HG02571 (cell line): ENCODE results near the gene TESK2.

ENCODE experiments used
- ATAC-seq: cut with Tn5 transposase; IDR thresholded peaks from one replicate; pipeline ENCODE4 v1.9.1; 2021; ENCODE audit warnings: mild to moderate bottlenecking, moderate library complexity; ENCODE audit not compliant: unreplicated experiment

TESK2 gene

GRCh38 chr1:45340816-45341466 lies 150.0 kb downstream of the TESK2 start:
- no peak for ATAC-seq

DNA sequence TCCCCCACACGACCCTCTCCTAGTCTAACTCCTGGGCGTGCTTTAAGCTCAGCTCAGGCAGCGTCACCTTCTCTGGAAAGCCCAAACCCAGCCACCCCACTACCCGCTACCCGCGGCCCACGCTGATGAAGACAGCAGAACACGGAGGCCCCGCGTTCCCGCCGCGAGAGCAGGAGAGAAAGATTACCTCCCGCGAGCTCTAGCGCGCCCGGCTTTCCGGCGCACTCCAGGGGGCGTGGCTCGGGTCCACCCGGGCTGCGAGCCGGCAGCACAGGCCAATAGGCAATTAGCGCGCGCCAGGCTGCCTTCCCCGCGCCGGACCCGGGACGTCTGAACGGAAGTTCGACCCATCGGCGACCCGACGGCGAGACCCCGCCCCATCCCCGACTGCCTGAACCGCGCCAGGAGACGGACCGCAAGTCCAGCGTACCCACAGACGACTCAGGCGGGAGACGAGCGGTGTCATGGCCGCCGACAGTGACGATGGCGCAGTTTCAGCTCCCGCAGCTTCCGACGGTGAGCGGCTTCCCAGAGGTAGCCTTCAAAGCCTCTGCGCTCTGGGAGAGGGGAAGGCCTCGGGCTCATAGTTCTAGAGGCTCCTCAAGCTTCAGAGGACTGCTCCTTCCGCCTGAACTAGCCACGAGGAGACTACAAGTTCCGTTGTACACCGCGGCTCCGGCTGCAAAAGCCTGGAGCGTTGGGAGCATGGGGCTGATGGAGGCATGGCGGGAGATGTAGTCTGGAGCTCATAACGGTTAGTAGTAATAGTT lies 151.0 kb downstream of the TESK2 start, which contains the start of the genes MUTYH and TOE1:
TSS of gene MUTYH (minus strand) at position 652 of the 770 bp plus-strand sequence. CDS start 5,935 bp downstream, outside the sequence.
TSS of gene TOE1 (plus strand) at position 382 of the 770 bp plus-strand sequence. CDS start at position 465, 83 bp downstream.
- peak; percentile 84 for ATAC-seq

- no peak for ATAC-seq
Measured at GRCh38 chr1:45337630-45338325, 153.2 kb downstream of the TESK2 start.

- ATAC-seq, result no peak
Measured at GRCh38 chr1:45335855-45336324, 155.1 kb downstream of the TESK2 start.

GRCh38 chr1:45334308-45335245 lies 156.4 kb downstream of the TESK2 start:
- ATAC-seq, result no peak

- ATAC-seq, result no peak
Measured at GRCh38 chr1:45332346-45332720, 158.6 kb downstream of the TESK2 start.

GRCh38 chr1:45331436-45332345 lies 159.3 kb downstream of the TESK2 start:
- no peak for ATAC-seq

GRCh38 chr1:45329445-45329844 lies 161.5 kb downstream of the TESK2 start:
- no peak for ATAC-seq

DNA sequence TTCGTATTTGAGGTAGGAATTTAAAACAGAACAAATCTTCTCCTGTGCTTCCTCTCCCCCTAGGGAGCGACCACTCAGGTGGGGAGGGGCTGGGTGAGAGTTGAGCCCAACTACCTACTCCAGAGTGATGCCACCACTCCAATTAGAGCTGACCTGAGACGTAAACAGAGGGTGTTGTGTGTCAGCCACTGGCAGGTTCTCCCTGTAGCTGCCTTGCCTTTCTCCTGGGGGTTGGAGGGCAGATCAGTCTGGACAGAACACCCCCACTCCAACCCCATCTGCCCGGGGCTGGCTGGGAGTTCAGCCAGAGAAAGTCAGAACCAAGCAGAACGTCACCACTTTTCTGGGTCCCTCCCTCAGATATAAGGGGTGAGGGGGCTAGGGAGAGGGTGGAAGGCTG lies 162.3 kb downstream of the TESK2 start:
- ATAC-seq, result no peak

- no peak for ATAC-seq
Measured at GRCh38 chr1:45327644-45328515, 163.1 kb downstream of the TESK2 start.

DNA sequence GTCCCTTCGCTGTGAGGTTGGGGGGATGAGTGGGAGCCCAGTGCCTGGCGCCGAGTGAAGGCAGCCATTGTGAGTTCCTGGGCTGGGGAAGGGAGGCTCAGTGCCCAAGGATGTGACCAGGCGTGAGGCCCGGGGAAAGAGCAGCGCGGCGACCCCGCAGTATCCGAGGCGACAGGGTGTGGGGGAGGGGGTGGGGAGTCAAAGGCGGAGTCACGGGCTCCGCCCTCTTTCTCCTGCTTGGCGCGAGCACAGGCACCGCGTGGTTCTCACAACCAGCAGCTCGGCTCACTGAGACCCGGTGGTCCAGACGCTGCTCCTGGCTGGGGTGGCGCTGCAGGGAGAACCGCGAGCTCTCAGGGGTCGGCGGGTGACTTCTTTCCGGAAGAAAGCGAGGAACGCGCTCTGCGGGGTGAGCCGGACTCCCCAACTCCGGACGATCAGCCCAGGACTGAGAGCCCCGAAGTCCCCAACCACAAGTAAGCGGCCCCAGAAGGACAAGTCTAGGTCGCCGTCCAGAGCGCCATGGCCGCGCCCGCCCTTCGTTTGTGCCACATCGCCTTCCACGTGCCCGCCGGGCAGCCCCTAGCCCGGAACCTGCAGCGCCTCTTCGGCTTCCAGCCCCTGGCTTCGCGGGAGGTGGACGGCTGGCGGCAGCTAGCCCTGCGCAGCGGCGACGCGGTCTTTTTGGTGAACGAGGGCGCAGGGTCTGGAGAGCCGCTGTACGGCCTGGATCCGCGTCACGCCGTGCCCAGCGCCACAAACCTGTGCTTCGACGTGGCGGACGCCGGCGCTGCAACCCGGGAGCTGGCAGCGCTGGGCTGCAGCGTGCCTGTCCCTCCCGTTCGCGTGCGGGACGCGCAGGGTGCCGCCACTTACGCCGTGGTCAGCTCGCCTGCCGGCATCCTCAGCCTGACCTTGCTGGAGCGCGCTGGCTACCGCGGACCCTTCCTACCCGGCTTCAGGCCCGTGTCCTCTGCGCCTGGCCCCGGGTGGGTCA lies 164.0 kb downstream of the TESK2 start, which contains the start of gene HPDL:
TSS of gene HPDL (plus strand) at position 269 of the 997 bp plus-strand sequence. CDS start at position 523, 254 bp downstream.
- peak; percentile 45 for ATAC-seq

- no peak for ATAC-seq
Measured at GRCh38 chr1:45325851-45326506, 165.0 kb downstream of the TESK2 start.

DNA sequence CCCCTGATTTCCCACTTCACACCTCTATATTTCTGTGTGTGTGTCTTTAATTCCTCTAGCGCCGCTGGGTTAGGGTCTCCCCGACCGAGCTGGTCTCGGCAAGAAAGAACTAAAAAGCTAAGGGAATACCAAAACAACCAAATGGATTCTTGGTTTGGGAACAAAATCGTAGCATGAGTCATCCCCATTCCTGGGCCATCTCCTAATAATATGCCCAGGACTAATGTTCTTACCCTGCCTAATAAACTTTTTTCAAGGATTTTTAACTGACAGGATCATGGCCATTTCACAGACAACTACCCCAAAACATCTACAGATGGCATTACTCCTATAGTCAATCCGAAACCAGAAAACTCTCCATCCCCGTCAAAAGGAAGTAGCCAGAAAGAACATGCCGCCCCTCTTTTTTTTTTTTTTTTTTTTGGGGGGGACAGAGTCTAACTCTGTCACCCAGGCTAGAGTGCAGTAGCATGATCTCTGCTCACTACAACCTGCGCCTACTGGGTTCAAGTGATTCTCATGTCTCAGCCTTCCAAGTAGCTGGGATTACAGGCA lies 168.4 kb downstream of the TESK2 start:
- no peak for ATAC-seq

DNA sequence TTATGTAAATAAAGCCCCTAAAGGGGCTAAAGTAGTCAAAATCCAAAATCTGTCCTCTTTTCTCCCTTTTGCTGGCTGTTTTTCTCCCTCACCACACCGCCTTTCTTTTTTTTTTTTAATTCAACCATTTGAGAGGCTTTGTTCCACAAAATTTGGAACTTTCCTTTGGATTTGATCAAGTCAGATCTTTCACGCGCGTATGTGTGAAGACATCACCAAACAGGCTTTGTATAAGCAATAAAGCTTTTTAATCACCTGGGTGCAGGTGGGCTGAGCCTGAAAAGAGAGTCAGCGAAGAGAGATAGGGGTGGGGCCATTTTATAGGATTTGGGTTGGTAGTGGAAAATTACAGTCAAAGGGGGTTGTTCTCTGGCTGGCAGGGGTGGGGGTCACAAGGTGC lies 169.5 kb downstream of the TESK2 start:
- ATAC-seq, result no peak

- ATAC-seq, result no peak
Measured at GRCh38 chr1:45319761-45320160, 171.2 kb downstream of the TESK2 start.

DNA sequence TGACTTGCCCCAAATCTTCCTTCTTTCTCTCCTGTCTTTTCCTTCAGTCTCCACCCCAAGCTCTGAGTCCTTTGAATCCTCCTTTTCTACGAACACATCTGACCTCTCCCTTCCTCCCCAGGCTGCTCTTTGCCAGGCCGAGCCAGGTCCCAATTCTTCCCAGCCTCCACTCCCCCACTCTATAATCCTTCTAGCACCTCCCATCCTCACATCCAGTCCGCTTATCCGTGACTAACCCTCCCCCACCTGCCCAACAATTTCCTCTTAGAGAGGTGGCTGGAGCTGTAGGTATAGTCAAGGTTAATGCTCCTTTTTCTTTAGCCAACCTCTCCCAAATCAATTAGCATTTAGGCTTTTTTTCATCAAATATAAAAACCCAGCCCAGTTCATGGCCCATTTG lies 173.8 kb downstream of the TESK2 start:
- no peak for ATAC-seq
